Measurements from ENCODE around the gene CLDN22. TPM values are rescaled to one million over a fixed set of nuclear protein-coding genes. Genes with fewer than 3 reads are reported as not detected.

The CLDN22 gene
- total RNA-seq: not detected in 2 replicates

DNA sequence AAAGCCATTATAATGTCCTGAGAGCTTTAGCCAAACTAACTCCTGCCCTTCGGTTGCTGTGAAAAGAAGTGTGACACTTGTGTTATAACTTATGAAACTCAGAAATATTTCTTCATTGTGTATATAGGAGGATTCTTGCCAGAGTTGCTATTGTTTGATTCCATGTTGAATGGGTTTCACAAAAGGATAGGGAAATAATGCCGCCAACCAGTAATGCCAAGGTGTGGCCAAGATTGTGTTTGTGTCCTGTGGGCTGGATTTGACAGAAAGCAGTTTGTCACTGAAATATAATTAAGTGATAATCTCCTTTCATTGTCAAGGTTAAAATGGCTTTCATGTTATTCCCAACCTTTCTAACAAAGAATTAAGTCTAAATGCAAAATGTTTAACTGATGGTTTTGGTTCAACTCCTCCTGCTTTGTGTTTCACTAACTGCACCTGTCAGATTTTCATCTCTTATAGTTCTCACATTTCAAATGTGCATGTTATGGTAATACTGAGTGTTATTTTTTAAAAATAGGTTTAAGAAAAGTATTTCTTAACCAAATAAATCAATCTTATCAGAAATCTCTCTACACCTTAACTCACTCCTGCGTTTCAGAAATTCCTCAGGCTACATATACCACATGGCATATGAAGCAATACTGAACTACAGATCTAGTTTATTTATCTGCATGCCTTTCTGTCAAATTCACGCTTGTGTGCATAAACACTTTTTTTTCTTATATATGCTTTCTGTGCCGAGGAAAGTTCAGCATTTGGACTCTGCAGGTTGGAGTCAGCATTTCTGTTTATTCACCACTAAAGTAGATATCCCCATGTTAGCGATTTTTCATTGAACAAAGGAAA, at the start of gene CLDN22:
Gene CLDN22, minus strand, starts transcription at position 66 of the 849 bp plus-strand sequence. Its CDS starts 58 bp downstream, at position 8.

DNA sequence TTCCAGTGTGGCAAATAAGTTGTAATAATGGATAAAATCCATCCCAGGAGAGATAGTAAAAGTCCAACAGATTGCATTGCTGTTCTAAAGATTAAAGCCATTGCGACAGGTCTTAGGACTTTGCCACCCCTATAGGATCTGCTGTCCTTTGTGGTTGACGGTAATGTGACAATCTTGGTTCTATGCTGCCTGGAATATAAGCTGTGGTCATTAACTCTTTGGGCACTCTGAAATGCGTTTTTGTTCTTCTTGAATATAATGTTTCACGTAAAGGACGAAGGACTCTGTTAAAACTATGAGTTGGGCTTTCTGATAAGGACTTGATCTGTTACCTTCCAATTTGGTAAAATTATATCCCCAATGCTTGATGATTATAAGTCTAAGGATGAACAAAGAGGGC, 2.2 kb upstream of the CLDN22 start, which contains the start of gene CLDN24:
Gene CLDN24, minus strand, starts transcription at position 101 of the 400 bp plus-strand sequence. Its CDS starts 0 bp downstream, at position 101.

Other genes starting within 250 kb of the CLDN22 start
- gene WWC2, start 221.0 kb downstream of the CLDN22 start, total RNA-seq: 20.6 and 28.4 TPM in 2 replicates
- not detected in 2 replicates for gene CLDN24, start 2.1 kb upstream of the CLDN22 start, total RNA-seq
- 16.2 and 16.8 TPM in 2 replicates for gene CDKN2AIP, start 124.4 kb upstream of the CLDN22 start, total RNA-seq
- 9.1 and 10.4 TPM in 2 replicates for gene ING2, start 184.8 kb upstream of the CLDN22 start, total RNA-seq

Data from aortic smooth muscle cell (primary cell).